Omental fat pad (tissue), 4 donors: ENCODE results near the gene AOPEP. TPM values are rescaled to one million over a fixed set of nuclear protein-coding genes. Genes with fewer than 3 reads are reported as not detected.
A peak's percentile ranks its signal among the peaks of the same experiment; 100 is the strongest.

ENCODE experiments used
- ATAC-seq: fragments of 150-250 bp; one replicate; pipeline ENCODE4 v1.9.1; 2016; ENCODE audit warnings: mild to moderate bottlenecking, moderate library complexity; ENCODE audit not compliant: low FRiP score
- DNase-seq: peaks from one replicate; pipeline ENCODE4 v3.0.0-alpha.2; 2019; ENCODE audit warnings: low spot score
- total RNA-seq, 4 donors: library from RNA; depleted of rRNA; stranded (reverse); fragments of >200 nt; gene quantifications; one replicate each; pipeline ENCODE4 v1.1.0, GENCODE V29; 2016
- TF ChIP-seq, protein P1 (sequence below), 3 donors: fragments of 450-650 bp; IDR thresholded peaks; one replicate each; pipeline ENCODE4 v1.5.1; 2016 to 2017; ENCODE audit warnings: antibody characterized with exemption in 3 of 3, mild to moderate bottlenecking in 3 of 3, moderate library complexity in 2 of 3

AOPEP gene
- total RNA-seq, 4 donors from 2014 or later, result 45.9 to 102 (median 55.1) TPM

DNA sequence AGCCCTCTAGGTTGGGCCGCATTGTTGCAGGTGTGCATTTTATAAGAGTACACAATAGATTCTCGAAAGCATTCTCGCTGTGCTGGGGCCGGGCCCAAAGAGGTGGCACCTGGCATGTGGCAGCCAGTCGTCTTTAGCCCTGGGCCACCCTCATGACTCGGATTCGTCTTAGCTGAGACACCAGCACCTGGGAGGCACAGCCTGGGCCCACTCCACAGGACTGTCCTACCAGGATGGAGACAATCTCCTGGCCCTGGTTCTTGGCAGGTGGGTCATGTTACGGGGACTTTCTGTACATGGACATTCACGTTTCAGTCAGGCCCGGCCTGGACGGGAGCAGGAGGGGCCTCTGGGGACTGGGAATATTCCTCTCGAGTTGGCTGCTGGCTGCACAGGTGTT is 378.5 kb downstream of the AOPEP start:
- TF ChIP-seq, protein P1, sequence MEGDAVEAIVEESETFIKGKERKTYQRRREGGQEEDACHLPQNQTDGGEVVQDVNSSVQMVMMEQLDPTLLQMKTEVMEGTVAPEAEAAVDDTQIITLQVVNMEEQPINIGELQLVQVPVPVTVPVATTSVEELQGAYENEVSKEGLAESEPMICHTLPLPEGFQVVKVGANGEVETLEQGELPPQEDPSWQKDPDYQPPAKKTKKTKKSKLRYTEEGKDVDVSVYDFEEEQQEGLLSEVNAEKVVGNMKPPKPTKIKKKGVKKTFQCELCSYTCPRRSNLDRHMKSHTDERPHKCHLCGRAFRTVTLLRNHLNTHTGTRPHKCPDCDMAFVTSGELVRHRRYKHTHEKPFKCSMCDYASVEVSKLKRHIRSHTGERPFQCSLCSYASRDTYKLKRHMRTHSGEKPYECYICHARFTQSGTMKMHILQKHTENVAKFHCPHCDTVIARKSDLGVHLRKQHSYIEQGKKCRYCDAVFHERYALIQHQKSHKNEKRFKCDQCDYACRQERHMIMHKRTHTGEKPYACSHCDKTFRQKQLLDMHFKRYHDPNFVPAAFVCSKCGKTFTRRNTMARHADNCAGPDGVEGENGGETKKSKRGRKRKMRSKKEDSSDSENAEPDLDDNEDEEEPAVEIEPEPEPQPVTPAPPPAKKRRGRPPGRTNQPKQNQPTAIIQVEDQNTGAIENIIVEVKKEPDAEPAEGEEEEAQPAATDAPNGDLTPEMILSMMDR (IDR thresholded peaks at IDR 0.05), result no peak
- DNase-seq (no peak), ATAC-seq (no peak)

DNA sequence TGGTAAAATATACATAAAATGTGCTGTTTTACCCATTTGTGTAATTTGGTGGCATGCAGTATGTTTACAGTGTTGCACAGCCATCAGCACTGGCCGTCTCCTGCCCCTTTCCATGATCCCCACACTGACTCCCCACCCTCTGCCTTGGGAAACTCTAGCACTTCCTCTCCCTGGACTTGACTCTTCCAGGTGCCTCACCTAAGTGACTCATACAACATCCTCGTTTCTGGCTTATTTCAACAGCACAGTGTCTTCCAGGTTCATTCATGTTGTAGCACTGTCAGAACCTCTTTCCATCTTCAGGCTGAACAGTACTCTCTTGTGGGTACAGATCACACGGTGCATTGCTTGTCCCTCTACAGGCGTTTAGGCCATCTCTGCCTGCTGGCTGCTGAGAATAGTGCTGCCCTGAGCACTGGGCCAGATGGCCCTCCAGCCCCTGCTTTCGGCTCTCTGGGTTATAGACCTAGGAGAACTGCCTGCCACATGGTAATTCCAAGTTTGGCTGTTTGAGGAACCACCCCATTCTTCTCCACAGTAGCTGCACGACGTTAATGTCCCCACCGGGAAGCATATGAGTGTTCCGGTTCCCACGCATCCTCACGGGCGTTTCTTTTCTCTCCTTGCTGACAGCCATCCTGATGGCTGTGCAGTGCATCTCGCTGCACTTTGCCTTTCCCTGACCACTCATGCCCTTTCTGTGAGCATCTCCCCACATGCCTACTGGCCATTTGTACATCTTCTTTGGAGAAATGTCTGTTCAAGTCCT is 379.2 kb downstream of the AOPEP start:
- ATAC-seq, result peak; percentile 50
- DNase-seq, result no peak
- TF ChIP-seq, protein P1 (IDR thresholded peaks at IDR 0.05), result no peak

DNA sequence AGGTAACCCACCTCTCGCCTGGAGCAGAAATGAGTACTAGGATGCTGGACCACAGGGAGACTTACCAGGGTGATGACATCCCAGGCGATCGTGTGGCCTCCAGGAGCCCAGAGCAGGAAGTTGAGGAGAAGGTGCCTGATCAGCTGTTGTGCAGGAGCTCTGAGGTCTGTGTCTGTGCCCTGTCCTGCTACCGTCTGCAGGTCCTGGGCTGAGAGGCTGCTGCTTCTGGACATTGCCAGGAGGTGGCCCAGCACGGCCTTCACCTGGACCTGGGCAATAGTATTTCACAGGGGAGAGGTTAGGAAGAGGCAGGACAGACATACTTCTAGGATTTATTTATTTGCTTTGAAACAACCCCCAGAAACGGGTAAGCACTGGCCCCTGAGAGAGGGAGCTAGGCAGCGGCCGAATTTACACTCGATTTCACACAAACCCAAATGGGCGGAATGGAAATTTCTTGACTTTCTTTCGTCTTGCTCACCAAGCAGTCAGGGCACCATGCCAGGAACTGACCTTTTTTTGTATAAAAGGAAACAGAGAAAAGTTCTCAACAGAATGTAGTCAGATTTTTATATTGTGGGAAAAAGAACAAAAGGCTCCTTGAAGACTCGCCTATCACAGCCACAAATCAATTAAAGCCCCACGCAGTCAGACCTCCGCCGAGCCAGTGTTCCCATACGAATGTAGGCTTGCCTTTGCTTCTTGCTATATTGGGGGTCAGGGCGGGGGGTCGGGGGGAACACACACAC is 380.7 kb downstream of the AOPEP start:
- peak; percentile 30 for ATAC-seq

DNA sequence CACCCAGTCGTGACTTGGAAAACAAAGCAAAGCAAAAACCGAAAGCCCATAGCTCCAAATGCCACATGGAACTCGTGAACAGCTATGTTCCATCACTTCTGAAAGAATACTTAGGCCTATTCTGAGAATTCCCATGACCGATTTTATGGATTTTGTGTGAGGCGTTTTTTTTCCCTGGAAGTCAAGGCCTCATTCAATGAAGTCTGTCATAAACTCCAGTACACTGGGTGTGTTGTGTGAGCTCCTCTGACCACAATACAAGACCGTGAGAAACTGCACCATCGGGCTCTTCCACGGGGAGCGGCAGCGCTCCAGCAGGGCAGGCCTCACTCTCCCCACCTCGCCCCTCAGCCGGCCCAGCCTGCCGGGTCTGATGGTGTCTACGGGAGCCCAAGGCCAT is 381.5 kb downstream of the AOPEP start:
- ATAC-seq, result no peak
- TF ChIP-seq, protein P1 (IDR thresholded peaks at IDR 0.05), result no peak
- DNase-seq, result no peak

More for the DNA sequence above, 380.7 kb downstream of the AOPEP start:
- DNase-seq, result no peak
- TF ChIP-seq, protein P1 (IDR thresholded peaks at IDR 0.05), result no peak

DNA sequence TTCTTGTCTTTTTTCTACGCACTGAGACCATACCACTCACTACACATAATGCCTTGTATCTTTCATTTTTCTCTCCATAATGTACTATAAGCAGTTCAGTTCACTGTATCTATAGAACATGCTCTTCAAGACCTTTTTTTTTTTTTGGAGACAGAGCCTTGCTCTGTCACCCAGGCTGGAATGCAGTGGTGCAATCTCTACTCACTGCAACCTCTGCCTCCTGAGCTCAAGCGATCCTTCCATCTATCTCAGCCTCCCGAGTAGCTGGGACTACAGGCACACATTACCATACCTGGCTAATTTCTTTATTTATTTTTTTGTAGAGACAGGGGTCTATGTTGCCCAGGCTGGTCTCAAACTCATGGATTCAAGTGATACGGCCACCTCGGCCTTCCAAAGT is 382.3 kb downstream of the AOPEP start:
- ATAC-seq, result no peak
- TF ChIP-seq, protein P1 (IDR thresholded peaks at IDR 0.05), result no peak
- DNase-seq, result no peak

DNA sequence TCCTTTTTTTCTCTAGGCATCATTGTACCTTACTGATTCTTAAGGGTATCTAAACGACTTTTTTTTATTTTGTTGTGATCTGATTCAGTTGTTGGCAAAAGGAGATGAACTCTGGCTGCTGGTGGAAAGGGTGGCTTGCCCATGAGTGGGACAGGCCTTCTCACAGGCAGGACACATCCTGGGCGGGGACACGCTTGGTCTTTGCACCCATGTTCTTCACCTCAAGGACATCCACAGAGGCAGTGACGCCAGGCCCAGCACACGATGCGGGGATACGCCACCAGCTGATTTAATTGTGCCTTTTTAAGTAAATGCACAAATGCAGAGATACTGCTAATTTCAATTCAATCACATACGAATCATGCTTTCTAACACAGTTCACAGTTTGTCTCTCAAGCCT is 383.0 kb downstream of the AOPEP start:
- ATAC-seq (no peak), DNase-seq (no peak)
- TF ChIP-seq, protein P1 (IDR thresholded peaks at IDR 0.05), result no peak
